HFF-Myc (cell line): ENCODE measurements around the gene CDH13.

Experiments
- DNase-seq: peaks from one replicate; pipeline ENCODE4 v3.0.0-alpha.2; 2011; ENCODE audit warnings: low read depth; ENCODE audit errors: extremely low read depth
- H3K4me3 ChIP-seq: replicated peaks from 2 replicates; pipeline ENCODE4 v1.5.1; 2011; ENCODE audit warnings: low read depth, mild to moderate bottlenecking, control low read depth, low read length
- TF ChIP-seq, protein P1 (sequence below): IDR thresholded peaks from 2 replicates; pipeline ENCODE4 v1.5.1; 2012; ENCODE audit warnings: mild to moderate bottlenecking, low read depth, low read length, control low read depth; ENCODE audit errors: missing control alignments

The CDH13 gene

DNA sequence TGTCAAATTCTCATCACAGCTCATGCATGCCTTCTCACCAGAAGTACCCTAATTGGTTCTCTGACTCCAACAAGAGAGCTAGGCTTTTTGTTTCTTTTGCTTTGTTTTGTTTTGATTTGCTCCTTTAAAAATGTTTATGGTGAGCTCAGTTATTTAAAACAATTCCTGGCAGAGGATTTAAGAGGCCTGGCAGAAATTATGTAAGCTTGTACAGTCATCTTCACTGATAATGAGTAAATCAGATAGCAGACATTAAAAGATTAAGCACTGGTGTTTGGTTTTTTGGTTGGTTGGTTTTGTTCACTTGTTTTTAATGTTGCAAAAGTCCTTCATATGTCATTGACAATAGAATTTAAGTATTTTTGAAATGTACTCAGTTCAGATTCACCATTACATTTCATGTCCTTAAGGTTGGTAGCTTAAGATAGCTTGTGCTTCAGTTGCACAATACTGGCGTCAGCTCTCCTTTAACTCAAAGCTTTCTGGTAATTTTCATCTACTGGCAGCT is 378.9 kb downstream of the CDH13 start:
- DNase-seq: no peak
- TF ChIP-seq, protein P1, sequence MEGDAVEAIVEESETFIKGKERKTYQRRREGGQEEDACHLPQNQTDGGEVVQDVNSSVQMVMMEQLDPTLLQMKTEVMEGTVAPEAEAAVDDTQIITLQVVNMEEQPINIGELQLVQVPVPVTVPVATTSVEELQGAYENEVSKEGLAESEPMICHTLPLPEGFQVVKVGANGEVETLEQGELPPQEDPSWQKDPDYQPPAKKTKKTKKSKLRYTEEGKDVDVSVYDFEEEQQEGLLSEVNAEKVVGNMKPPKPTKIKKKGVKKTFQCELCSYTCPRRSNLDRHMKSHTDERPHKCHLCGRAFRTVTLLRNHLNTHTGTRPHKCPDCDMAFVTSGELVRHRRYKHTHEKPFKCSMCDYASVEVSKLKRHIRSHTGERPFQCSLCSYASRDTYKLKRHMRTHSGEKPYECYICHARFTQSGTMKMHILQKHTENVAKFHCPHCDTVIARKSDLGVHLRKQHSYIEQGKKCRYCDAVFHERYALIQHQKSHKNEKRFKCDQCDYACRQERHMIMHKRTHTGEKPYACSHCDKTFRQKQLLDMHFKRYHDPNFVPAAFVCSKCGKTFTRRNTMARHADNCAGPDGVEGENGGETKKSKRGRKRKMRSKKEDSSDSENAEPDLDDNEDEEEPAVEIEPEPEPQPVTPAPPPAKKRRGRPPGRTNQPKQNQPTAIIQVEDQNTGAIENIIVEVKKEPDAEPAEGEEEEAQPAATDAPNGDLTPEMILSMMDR: no peak
- no peak overlapping the region for H3K4me3 ChIP-seq

GRCh38 chr16:83010776-83011720 is 384.3 kb downstream of the CDH13 start:
- no peak for DNase-seq

DNA sequence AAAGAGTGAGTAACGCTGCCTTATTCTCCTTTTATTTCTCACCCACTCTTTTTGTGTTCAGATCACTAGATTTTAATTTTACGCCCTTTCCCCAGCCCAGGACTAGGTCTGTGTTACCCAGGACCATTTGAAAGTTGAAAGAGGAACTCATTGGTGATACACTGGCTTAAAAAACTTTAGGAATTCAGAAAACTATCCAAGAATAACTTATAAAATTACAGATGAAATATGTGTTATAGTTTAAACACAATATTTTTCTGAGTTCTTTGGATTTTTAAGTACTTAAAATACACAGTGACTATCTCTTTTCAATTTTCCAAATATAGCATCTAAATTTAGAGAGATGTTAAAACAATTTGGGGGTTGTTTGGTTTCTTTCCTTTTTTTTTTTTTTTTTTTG is 385.2 kb downstream of the CDH13 start:
- H3K4me3 ChIP-seq: no peak overlapping the region
- TF ChIP-seq, protein P1: no peak
- no peak for DNase-seq

More at GRCh38 chr16:83010776-83011720, 384.3 kb downstream of the CDH13 start:
- TF ChIP-seq, protein P1: no peak
- no peak overlapping the region for H3K4me3 ChIP-seq

DNA sequence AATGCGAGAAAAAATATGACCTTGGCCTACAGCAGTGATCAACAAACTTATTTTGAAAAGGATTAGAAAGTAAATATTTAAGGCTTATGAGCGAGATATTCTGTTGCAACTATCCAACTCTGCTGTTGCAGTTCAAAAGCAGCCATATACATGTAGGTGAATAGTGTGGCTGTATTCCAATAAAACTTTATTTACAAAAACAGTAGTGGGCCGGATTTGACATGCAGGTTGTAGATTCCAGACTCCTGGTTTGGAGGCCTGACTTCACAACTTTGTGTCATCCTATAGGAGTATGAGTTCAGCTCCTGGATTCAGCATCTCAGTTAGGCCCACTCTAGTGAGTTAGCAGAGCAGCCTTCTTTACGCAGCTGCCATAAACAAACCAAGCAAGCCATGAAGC is 386.3 kb downstream of the CDH13 start:
- TF ChIP-seq, protein P1: no peak
- no peak for DNase-seq
- no peak overlapping the region for H3K4me3 ChIP-seq

GRCh38 chr16:83019963-83020362 is 393.2 kb downstream of the CDH13 start:
- TF ChIP-seq, protein P1: no peak
- H3K4me3 ChIP-seq: no peak overlapping the region
- DNase-seq: no peak

- TF ChIP-seq, protein P1: no peak
- no peak overlapping the region for H3K4me3 ChIP-seq
Measured at GRCh38 chr16:83021045-83021444, 394.3 kb downstream of the CDH13 start.

More at GRCh38 chr16:83021045-83021444, 394.3 kb downstream of the CDH13 start:
- no peak for DNase-seq
